ENCODE measurements around the gene TSSK3. TPM values are rescaled to one million over a fixed set of nuclear protein-coding genes. Genes with fewer than 3 reads are reported as not detected.
A peak's percentile ranks its signal among the peaks of the same experiment; 100 is the strongest.
"Not testable (repeated sequence)": the region's sequence is repeated elsewhere in the genome, so short reads cannot be mapped to it uniquely, and the experiment has no call there.

The TSSK3 gene
- total RNA-seq, 2 donors from 2014 or later, result 3.4 to 6.4 TPM

DNA sequence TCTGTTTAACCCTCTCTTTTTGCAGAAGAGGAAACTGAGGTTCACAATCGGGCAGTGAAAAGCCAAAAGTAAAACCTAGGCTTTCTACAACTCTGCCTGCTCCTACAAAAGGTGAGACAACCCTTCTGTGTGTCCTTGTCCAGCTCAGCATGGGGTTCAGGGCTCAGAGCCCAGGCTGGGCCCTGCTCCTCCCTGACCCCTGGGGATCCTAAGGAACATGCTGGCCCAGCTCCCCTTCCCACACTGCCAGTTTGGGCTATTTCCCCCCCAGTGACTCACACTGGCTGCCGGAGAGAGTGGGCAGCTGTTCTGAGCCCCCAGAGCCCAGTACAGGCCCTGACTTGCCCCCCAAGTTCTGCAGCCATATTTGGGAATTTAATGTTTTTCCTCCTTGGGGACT lies 8.9 kb upstream of the TSSK3 start:
- peak overlapping the region; percentile 53 for H3K4me3 ChIP-seq (ENCODE audit: low read length)
- WGBS, 2 experiments (ENCODE audit: insufficient coverage in 1 of 2, insufficient read length in 1 of 2), result 87 to 100% methylated on average over 2 of the region's 2 CpGs
- peak overlapping the region; percentile 74 for H3K4me3 Mint-ChIP-seq
- no peak overlapping the region for H3K27ac ChIP-seq (ENCODE audit: low read depth, low read length)
- no peaks in the 10 kb centered on the region for H3K36me3 Mint-ChIP-seq (ENCODE audit: low read depth)
- H3K4me1 ChIP-seq (ENCODE audit: control insufficient read depth, insufficient read depth, low read length), result peaks cover 13% of the 10 kb centered on the region
- TF ChIP-seq, protein P1, sequence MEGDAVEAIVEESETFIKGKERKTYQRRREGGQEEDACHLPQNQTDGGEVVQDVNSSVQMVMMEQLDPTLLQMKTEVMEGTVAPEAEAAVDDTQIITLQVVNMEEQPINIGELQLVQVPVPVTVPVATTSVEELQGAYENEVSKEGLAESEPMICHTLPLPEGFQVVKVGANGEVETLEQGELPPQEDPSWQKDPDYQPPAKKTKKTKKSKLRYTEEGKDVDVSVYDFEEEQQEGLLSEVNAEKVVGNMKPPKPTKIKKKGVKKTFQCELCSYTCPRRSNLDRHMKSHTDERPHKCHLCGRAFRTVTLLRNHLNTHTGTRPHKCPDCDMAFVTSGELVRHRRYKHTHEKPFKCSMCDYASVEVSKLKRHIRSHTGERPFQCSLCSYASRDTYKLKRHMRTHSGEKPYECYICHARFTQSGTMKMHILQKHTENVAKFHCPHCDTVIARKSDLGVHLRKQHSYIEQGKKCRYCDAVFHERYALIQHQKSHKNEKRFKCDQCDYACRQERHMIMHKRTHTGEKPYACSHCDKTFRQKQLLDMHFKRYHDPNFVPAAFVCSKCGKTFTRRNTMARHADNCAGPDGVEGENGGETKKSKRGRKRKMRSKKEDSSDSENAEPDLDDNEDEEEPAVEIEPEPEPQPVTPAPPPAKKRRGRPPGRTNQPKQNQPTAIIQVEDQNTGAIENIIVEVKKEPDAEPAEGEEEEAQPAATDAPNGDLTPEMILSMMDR (conservative IDR thresholded peaks at IDR 0.05), result no peak
- peak overlapping the region; percentile 64 for H3K27ac Mint-ChIP-seq
- H3K36me3 ChIP-seq (ENCODE audit: control insufficient read depth, insufficient read depth, low read length), result no peaks in the 10 kb centered on the region
- peaks cover 13% of the 10 kb centered on the region for H3K9me3 Mint-ChIP-seq
- H3K4me1 Mint-ChIP-seq, result peaks cover 20% of the 10 kb centered on the region
- peaks cover 24% of the 10 kb centered on the region for H3K27me3 Mint-ChIP-seq (ENCODE audit: insufficient read depth)
- H3K27me3 ChIP-seq (ENCODE audit: control insufficient read depth, insufficient read depth, low read length, poor library complexity, severe bottlenecking), result no peaks in the 10 kb centered on the region
- H3K9me3 ChIP-seq (ENCODE audit: control insufficient read depth, low read length), result peaks cover 5% of the 10 kb centered on the region
- no peak for DNase-seq
- no peak overlapping the region for H3K9ac ChIP-seq (ENCODE audit: extremely low read depth, low read length, poor library complexity, severe bottlenecking)

DNA sequence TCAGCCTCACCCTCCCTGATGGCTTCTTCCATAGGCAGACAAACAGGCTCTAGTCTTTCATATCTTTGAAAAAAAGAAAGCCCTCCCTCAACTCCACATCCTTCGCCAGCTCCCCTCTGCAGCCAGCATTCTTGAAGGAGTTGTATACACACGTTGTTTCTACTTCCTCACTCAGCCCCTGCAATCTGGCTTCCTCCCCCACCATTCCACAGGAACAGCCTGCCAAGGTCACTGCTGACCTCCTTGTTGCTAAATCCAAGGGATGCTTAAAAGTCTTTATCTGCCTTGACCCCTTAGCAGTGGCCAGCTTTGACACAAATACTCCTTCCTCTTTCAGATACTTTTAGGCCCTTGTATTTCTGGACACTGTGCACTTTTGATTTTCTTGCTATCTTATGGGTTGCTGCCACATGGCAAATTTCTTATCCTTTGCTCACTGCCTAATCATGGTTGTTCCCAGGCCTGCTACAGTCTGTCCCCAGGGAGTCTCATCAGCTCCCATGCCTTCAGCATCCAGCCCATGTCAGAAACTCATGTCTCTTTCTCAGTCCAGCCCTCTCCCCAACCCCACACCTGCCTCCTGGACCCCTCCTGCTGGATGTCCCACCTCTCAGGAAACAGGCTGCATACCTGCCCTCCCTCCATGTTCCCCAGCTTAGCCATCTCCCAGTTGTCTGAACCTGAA lies 8.3 kb upstream of the TSSK3 start:
- Histone ChIP-seq H3K27me3 (ENCODE audit: control insufficient read depth, insufficient read depth, low read length, poor library complexity, severe bottlenecking) (no peaks in the 10 kb centered on the region), H3K27ac (ENCODE audit: low read depth, low read length) (no peak overlapping the region), H3K36me3 (ENCODE audit: control insufficient read depth, insufficient read depth, low read length) (no peaks in the 10 kb centered on the region), H3K9me3 (ENCODE audit: control insufficient read depth, low read length) (peaks cover 5% of the 10 kb centered on the region), H3K9ac (ENCODE audit: extremely low read depth, low read length, poor library complexity, severe bottlenecking) (no peak overlapping the region), H3K4me1 (ENCODE audit: control insufficient read depth, insufficient read depth, low read length) (peaks cover 13% of the 10 kb centered on the region), H3K4me3 (ENCODE audit: low read length) (no peak overlapping the region)
- Mint-ChIP-seq H3K36me3 (ENCODE audit: low read depth) (no peaks in the 10 kb centered on the region), H3K9me3 (peaks cover 13% of the 10 kb centered on the region), H3K4me1 (peaks cover 20% of the 10 kb centered on the region), H3K27ac (peak overlapping the region; percentile 64), H3K4me3 (peak overlapping the region; percentile 74), H3K27me3 (ENCODE audit: insufficient read depth) (peaks cover 23% of the 10 kb centered on the region)
- no peak for DNase-seq
- 14 to 60% methylated on average over 1 to 2 of the region's 2 CpGs for WGBS, 2 experiments (ENCODE audit: insufficient coverage in 1 of 2, insufficient read length in 1 of 2)
- TF ChIP-seq, protein P1 (conservative IDR thresholded peaks at IDR 0.05), result no peak

DNA sequence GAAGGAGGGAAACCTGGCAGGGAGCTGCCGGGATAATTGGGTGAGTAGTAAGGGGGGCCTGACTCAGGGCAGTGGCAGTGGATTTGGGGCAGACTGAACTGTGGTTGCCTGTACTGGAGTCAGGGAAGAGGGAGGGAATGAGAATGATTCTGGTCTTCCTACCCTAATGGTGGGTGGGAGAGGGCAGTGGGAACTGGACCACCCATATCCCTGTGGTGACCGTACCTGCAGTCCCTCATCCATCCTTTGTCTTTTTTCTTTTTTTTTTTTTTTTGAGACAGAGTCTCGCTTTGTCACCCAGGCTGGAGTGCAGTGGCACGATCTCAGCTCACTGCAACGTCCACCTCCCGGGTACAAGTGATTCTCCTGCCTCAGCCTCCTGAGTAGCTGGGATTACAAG lies 6.6 kb upstream of the TSSK3 start:
- H3K27ac Mint-ChIP-seq, result not testable (repeated sequence)
- H3K27me3 Mint-ChIP-seq (ENCODE audit: insufficient read depth), result peaks cover 15% of the 10 kb centered on the region

More for the DNA sequence above, 6.6 kb upstream of the TSSK3 start:
- H3K27ac ChIP-seq (ENCODE audit: low read depth, low read length); H3K36me3 Mint-ChIP-seq (ENCODE audit: low read depth); H3K9me3 ChIP-seq (ENCODE audit: control insufficient read depth, low read length); H3K36me3 ChIP-seq (ENCODE audit: control insufficient read depth, insufficient read depth, low read length); H3K27me3 ChIP-seq (ENCODE audit: control insufficient read depth, insufficient read depth, low read length, poor library complexity, severe bottlenecking); DNase-seq; H3K4me3 ChIP-seq (ENCODE audit: low read length); H3K9me3 Mint-ChIP-seq; H3K4me3 Mint-ChIP-seq; H3K9ac ChIP-seq (ENCODE audit: extremely low read depth, low read length, poor library complexity, severe bottlenecking): not testable (repeated sequence)
- 96% methylated on average over 5 to 6 of the region's 6 CpGs for WGBS, 2 experiments (ENCODE audit: insufficient coverage in 1 of 2, insufficient read length in 1 of 2)
- H3K4me1 Mint-ChIP-seq, result peaks cover 20% of the 10 kb centered on the region
- peaks cover 13% of the 10 kb centered on the region for H3K4me1 ChIP-seq (ENCODE audit: control insufficient read depth, insufficient read depth, low read length)
